GM21825 (cell line): ENCODE data around the gene LAMC1.

Experiments
- ATAC-seq: cut with Tn5 transposase; IDR thresholded peaks from one replicate; pipeline ENCODE4 v1.9.1; 2021; ENCODE audit warnings: mild to moderate bottlenecking, moderate library complexity; ENCODE audit not compliant: unreplicated experiment

Gene LAMC1

GRCh38 chr1:183019860-183020259 lies 3.4 kb upstream of the LAMC1 start:
- ATAC-seq = no peak

- no peak for ATAC-seq
Measured at GRCh38 chr1:183021405-183022201, 1.6 kb upstream of the LAMC1 start.

GRCh38 chr1:183022202-183023145 lies 746 bp upstream of the LAMC1 start:
- peak; percentile 37 for ATAC-seq

GRCh38 chr1:183023601-183024316 lies 539 bp downstream of the LAMC1 start:
- peak; percentile 65 for ATAC-seq

- no peak for ATAC-seq
Measured at GRCh38 chr1:183024317-183025009, 1.2 kb downstream of the LAMC1 start.

- no peak for ATAC-seq
Measured at GRCh38 chr1:183025010-183025337, 1.8 kb downstream of the LAMC1 start.

- ATAC-seq = no peak
Measured at GRCh38 chr1:183025782-183026774, 2.9 kb downstream of the LAMC1 start.

GRCh38 chr1:183027031-183027430 lies 3.8 kb downstream of the LAMC1 start:
- no peak for ATAC-seq

- no peak for ATAC-seq
Measured at GRCh38 chr1:183027791-183028190, 4.6 kb downstream of the LAMC1 start.

- ATAC-seq = no peak
Measured at GRCh38 chr1:183029591-183030000, 6.4 kb downstream of the LAMC1 start.

GRCh38 chr1:183030053-183030452 lies 6.8 kb downstream of the LAMC1 start:
- no peak for ATAC-seq

- ATAC-seq = no peak
Measured at GRCh38 chr1:183032122-183032921, 9.1 kb downstream of the LAMC1 start.

GRCh38 chr1:183033205-183033604 lies 10.0 kb downstream of the LAMC1 start:
- ATAC-seq = no peak

GRCh38 chr1:183034682-183035081 lies 11.5 kb downstream of the LAMC1 start:
- ATAC-seq = no peak

GRCh38 chr1:183038333-183038866 lies 15.2 kb downstream of the LAMC1 start:
- ATAC-seq = no peak

- no peak for ATAC-seq
Measured at GRCh38 chr1:183038913-183039312, 15.7 kb downstream of the LAMC1 start.

GRCh38 chr1:183039330-183039729 lies 16.1 kb downstream of the LAMC1 start:
- ATAC-seq = no peak

- ATAC-seq = no peak
Measured at GRCh38 chr1:183039985-183040447, 16.8 kb downstream of the LAMC1 start.
